B cell (primary cell): ENCODE data around the gene SGCD.

Source experiments
- EZH2 ChIP-seq: IDR thresholded peaks from 2 replicates; pipeline ENCODE4 v1.6.1; 2012; ENCODE audit warnings: borderline replicate concordance, low read depth, mild to moderate bottlenecking, moderate library complexity, low read length; ENCODE audit not compliant: insufficient read depth, poor library complexity, severe bottlenecking
- TF ChIP-seq, protein P1 (sequence below): fragments of 200-600 bp; IDR thresholded peaks from one replicate; pipeline ENCODE4 v1.8.0; 2022; ENCODE audit warnings: antibody characterized with exemption, mild to moderate bottlenecking

DNA sequence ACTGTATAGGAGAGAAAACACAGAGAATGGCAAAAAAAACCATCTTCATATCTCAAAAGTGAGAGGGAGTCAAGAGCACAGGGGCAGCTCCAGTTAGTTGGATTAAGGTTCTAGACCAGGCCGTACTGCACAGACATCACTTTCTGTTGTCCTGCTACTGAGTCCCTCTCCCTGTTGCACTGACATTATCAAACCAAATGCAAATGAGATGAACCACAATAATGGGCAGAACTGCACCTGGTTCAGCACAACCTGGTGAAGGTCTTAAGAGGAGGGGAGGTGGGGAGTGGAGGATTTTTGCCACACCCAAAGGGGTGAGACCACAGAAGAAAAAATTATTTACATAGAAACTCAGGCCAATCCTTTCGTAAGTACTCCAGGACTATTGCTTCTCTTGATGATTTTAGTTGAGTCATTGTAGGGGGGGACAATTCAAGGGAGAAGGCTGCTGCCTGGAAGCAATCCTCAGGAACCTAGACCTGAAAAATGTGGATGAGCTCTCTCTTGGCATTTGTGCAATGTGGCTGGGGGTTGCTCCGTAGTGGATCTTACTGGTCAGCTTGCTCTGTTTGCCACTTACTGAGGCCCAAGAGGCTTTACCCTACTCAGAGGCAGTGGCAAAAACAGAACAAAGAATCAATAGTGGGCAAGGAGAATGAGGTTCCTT is 428.6 kb downstream of the SGCD start:
- TF ChIP-seq EZH2 = no peak
- TF ChIP-seq, protein P1, sequence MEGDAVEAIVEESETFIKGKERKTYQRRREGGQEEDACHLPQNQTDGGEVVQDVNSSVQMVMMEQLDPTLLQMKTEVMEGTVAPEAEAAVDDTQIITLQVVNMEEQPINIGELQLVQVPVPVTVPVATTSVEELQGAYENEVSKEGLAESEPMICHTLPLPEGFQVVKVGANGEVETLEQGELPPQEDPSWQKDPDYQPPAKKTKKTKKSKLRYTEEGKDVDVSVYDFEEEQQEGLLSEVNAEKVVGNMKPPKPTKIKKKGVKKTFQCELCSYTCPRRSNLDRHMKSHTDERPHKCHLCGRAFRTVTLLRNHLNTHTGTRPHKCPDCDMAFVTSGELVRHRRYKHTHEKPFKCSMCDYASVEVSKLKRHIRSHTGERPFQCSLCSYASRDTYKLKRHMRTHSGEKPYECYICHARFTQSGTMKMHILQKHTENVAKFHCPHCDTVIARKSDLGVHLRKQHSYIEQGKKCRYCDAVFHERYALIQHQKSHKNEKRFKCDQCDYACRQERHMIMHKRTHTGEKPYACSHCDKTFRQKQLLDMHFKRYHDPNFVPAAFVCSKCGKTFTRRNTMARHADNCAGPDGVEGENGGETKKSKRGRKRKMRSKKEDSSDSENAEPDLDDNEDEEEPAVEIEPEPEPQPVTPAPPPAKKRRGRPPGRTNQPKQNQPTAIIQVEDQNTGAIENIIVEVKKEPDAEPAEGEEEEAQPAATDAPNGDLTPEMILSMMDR = no peak
